GM12878 (cell line): ENCODE results near the gene SPRED3. TPM values are rescaled to one million over a fixed set of nuclear protein-coding genes. Genes with fewer than 3 reads are reported as not detected.
"Not testable (repeated sequence)": the region's sequence is repeated elsewhere in the genome, so short reads cannot be mapped to it uniquely, and the experiment has no call there.

Source experiments
- ATAC-seq: fragments of 200-7000 bp; cut with Tn5 transposase; 3 replicates; pipeline ENCODE4 v1.9.1; 2020; ENCODE audit warnings: mild to moderate bottlenecking, moderate library complexity
- BruUV-seq: library from RNA; stranded (reverse); fragments of 400-500 nt; replicated peaks from 2 replicates; lab custom pipeline; 2021; lab: Mats Ljungman, UMichigan
- CTCF ChIA-PET: fragments of 300-600 bp; sonication (Branson Sonifier 250); formaldehyde crosslinking; extraction: SDS; loops from one replicate; lab custom pipeline; 2021; ENCODE audit warnings: inconsistent platforms; lab: Yijun Ruan, JAX
- POLR2A ChIA-PET: fragments of 350-600 bp; formaldehyde crosslinking; extraction: SDS; loops from one replicate; lab custom pipeline; 2021; ENCODE audit warnings: inconsistent platforms; lab: Charles Lee
- RAD21 ChIA-PET: fragments of 300-600 bp; sonication (Branson Sonifier 250); formaldehyde crosslinking; loops from one replicate; lab custom pipeline; 2023; ENCODE audit warnings: antibody characterized with exemption; ENCODE audit not compliant: unreplicated experiment; lab: Charles Lee
- SMC1A ChIA-PET: fragments of 300-600 bp; sonication (Branson Sonifier 250); formaldehyde crosslinking; loops from one replicate; lab custom pipeline; 2023; ENCODE audit not compliant: unreplicated experiment, uncharacterized antibody; lab: Charles Lee
- DNase-seq: peaks from one replicate; pipeline ENCODE4 v3.0.0-alpha.2; 2011; ENCODE audit warnings: low read depth, low spot score
- FAIRE-seq: peaks from 3 replicates; lab custom pipeline; 2011; peaks lifted over from hg19 to GRCh38; lab: Jason Lieb, UNC
- H2AFZ ChIP-seq: 2 replicates; pipeline ENCODE4 v1.6.0; 2011; ENCODE audit warnings: low read depth, low read length, control low read depth; ENCODE audit not compliant: control insufficient read depth
- H3K27ac ChIP-seq: 2 replicates; pipeline ENCODE4 v1.5.1; 2011; ENCODE audit warnings: control low read depth; ENCODE audit not compliant: control insufficient read depth, insufficient read depth
- H3K27me3 ChIP-seq, 2 experiments: replicated peaks in 1 of 2; 2 replicates each; pipeline versions ENCODE4 v1.6.0 to v1.6.1; 2011; ENCODE audit warnings: low read length in 1 of 2; ENCODE audit not compliant: control insufficient read depth in 2 of 2, insufficient read depth in 2 of 2
- H3K36me3 ChIP-seq, 2 experiments: 2 replicates each; pipeline ENCODE4 v1.5.1; 2011; ENCODE audit warnings: low read length in 1 of 2; ENCODE audit not compliant: control insufficient read depth in 2 of 2, insufficient read depth in 2 of 2
- H3K4me1 ChIP-seq: 2 replicates; pipeline ENCODE4 v1.6.1; 2011; ENCODE audit warnings: mild to moderate bottlenecking, low read length, moderate library complexity, mixed read lengths; ENCODE audit not compliant: control insufficient read depth, insufficient read depth
- H3K4me2 ChIP-seq: 2 replicates; pipeline ENCODE4 v1.6.0; 2011; ENCODE audit warnings: control low read depth; ENCODE audit not compliant: control insufficient read depth, insufficient read depth
- H3K4me3 ChIP-seq: fragments of 200-600 bp; sonication (generic); 2 replicates; pipeline ENCODE4 v1.5.1; 2016
- H3K79me2 ChIP-seq: 2 replicates; pipeline ENCODE4 v1.6.0; 2011; ENCODE audit warnings: low read length; ENCODE audit not compliant: control insufficient read depth, insufficient read depth
- H3K9ac ChIP-seq: 2 replicates; pipeline ENCODE4 v1.8.0; 2011; ENCODE audit warnings: low read length, control low read depth, mixed read lengths; ENCODE audit not compliant: control insufficient read depth, insufficient read depth
- H3K9me3 ChIP-seq: replicated peaks from 3 replicates; pipeline ENCODE4 v1.5.1; 2011; ENCODE audit warnings: mild to moderate bottlenecking, low read length; ENCODE audit not compliant: control insufficient read depth, insufficient read depth
- H4K20me1 ChIP-seq: 2 replicates; pipeline ENCODE4 v1.6.0; 2011; ENCODE audit not compliant: control insufficient read depth, insufficient read depth
- ATF7 ChIP-seq: fragments of 450-650 bp; IDR thresholded peaks from 2 replicates; pipeline ENCODE4 v1.6.1; 2016; ENCODE audit warnings: low read depth, mild to moderate bottlenecking
- BCL3 ChIP-seq: IDR thresholded peaks from 2 replicates; pipeline ENCODE4 v1.6.1; 2011; ENCODE audit warnings: borderline replicate concordance, low read depth, mild to moderate bottlenecking, moderate library complexity, low read length; ENCODE audit not compliant: insufficient read depth, poor library complexity, severe bottlenecking
- BHLHE40 ChIP-seq, 2 experiments: fragments of 450-650 bp in 1 of 2; IDR thresholded peaks; 2 replicates each; pipeline ENCODE4 v1.6.1; 2011 to 2017; ENCODE audit warnings: low read depth in 2 of 2, borderline replicate concordance in 1 of 2, improper control_type of control experiment in 1 of 2, low read length in 1 of 2, mild to moderate bottlenecking in 1 of 2
- EP300 ChIP-seq, 2 experiments: fragments of 150-350 bp in 1 of 2; IDR thresholded peaks; 2 replicates each; pipeline ENCODE4 v1.6.1; 2011 to 2012; ENCODE audit warnings: low read depth in 2 of 2, low read length in 2 of 2, borderline replicate concordance in 1 of 2, improper control_type of control experiment in 1 of 2, inconsistent platforms in 1 of 2; ENCODE audit not compliant: control insufficient read depth in 1 of 2
- HDGF ChIP-seq: fragments of 450-650 bp; IDR thresholded peaks from 2 replicates; pipeline ENCODE4 v1.6.1; 2016; ENCODE audit warnings: antibody characterized with exemption
- IRF4 ChIP-seq: IDR thresholded peaks from 2 replicates; pipeline ENCODE4 v1.6.1; 2011; ENCODE audit warnings: low read depth, low read length
- MXI1 ChIP-seq: fragments of 150-350 bp; IDR thresholded peaks from 2 replicates; pipeline ENCODE4 v1.6.1; 2011; ENCODE audit warnings: low read depth, mild to moderate bottlenecking, inconsistent platforms, low read length, improper control_type of control experiment
- PKNOX1 ChIP-seq: fragments of 450-650 bp; IDR thresholded peaks from 2 replicates; pipeline ENCODE4 v1.6.1; 2016; ENCODE audit warnings: mild to moderate bottlenecking
- RELA ChIP-seq: fragments of 450-650 bp; IDR thresholded peaks from 2 replicates; pipeline ENCODE4 v1.8.0; 2014; ENCODE audit warnings: borderline replicate concordance; ENCODE audit not compliant: partially characterized antibody
- RELB ChIP-seq: fragments of 450-650 bp; IDR thresholded peaks from 2 replicates; pipeline ENCODE4 v1.6.1; 2017; ENCODE audit warnings: low read depth, mild to moderate bottlenecking, moderate library complexity
- SP1 ChIP-seq: IDR thresholded peaks from one replicate; pipeline ENCODE4 v1.6.1; 2011; ENCODE audit warnings: low read depth, low read length
- TCF12 ChIP-seq: IDR thresholded peaks from 2 replicates; pipeline ENCODE4 v1.6.1; 2011; ENCODE audit warnings: low read depth, mild to moderate bottlenecking, low read length
- ZNF687 ChIP-seq: fragments of 450-650 bp; IDR thresholded peaks from 2 replicates; pipeline ENCODE4 v1.6.1; 2017; ENCODE audit warnings: mild to moderate bottlenecking, moderate library complexity
- WGBS: methylation state at CpG from one replicate; pipeline ENCODE4 v1.1.6; 2016; ENCODE audit warnings: low lambda C conversion rate; ENCODE audit not compliant: insufficient replicate concordance, insufficient coverage; ENCODE audit errors: missing lambda C conversion rate; 5-methylcytosine and 5-hydroxymethylcytosine counted together
- in situ Hi-C: fragments of 300-500 bp; cut with MboI; formaldehyde crosslinking; loops from 9 replicates; pipeline ENCODE4 v1.14.3; 2018; ENCODE audit warnings: mixed read lengths
- intact Hi-C: fragments of 100-400 bp; cut with micrococcal nuclease; formaldehyde crosslinking; loops from one replicate; pipeline ENCODE4 v1.14.2; 2022; ENCODE audit not compliant: unreplicated experiment
- polyA plus RNA-seq, 11 experiments: library from polyadenylated mRNA; depleted of rRNA in 4 of 11; unstranded in 6 of 11; stranded (reverse) in 5 of 11; fragments of >200 nt; fragmentation: Nextera tagmentation in 4 of 11; fragmentation: Illumina TruSeq in 1 of 11; extraction: Ambion mirVana in 4 of 11; extraction: Trizol in 1 of 11; gene quantifications; 1 replicate in 1 of 11; 2 replicates in 10 of 11; pipeline versions ENCODE4 v1.2.1 to v1.2.3, GENCODE V29; 2011 to 2016; ENCODE audit warnings: inconsistent platforms in 2 of 11, missing spikeins in 2 of 11, low read depth in 1 of 11
- total RNA-seq, 4 experiments: library from RNA; depleted of rRNA in 3 of 4; stranded (reverse); fragments of >200 nt in 3 of 4; fragmentation: Illumina TruSeq in 1 of 4; extraction: Trizol in 1 of 4; gene quantifications; 2 replicates each; pipeline versions ENCODE4 v1.2.1 to v1.2.3, GENCODE V29; 2013 to 2021

The SPRED3 gene
- total and polyA plus RNA-seq, 10 of the 15 experiments (the other 5 are each of a cell fraction or from before 2014, with no cell fraction given), result 0.09 to 1.5 (median 0.31) TPM; not detected in 2

- peak overlapping the region; percentile 19 for H3K4me2 ChIP-seq
- SMC1A ChIA-PET, result interaction anchor here (3.7 kb wide), 1 partner anchor 23 kb away, joined by 17 read pairs; the partner anchor contains the start of gene FAM98C
- FAIRE-seq (peak; percentile 78), ATAC-seq (peak; percentile 89), DNase-seq (peak; percentile 55)
- BruUV-seq, H3K9me3 ChIP-seq, intact Hi-C loops, H4K20me1 ChIP-seq, in situ Hi-C loops, H3K27ac ChIP-seq, H3K4me3 ChIP-seq, H3K36me3 ChIP-seq, H3K79me2 ChIP-seq, H3K27me3 ChIP-seq: not testable (repeated sequence)
- peaks cover 16% of the 10 kb centered on the region for H3K4me1 ChIP-seq
- H2AFZ ChIP-seq, result peak overlapping the region; percentile 64
- 3% methylated on average over 17 of the region's 17 CpGs for WGBS
- CTCF ChIA-PET, result interaction anchor here (0.7 to 1.0 kb wide), 2 partner anchors 25 to 27 kb away, joined by 3 read pairs; partner anchors contain the start of gene FAM98C
- peak overlapping the region; percentile 25 for H3K9ac ChIP-seq
- POLR2A ChIA-PET, result interaction anchor here (0.6 to 0.7 kb wide), 2 partner anchors 502 to 1513 kb away, joined by 3 to 4 read pairs; no protein-coding TSS in a partner anchor
- RAD21 ChIA-PET, result interaction anchor here (0.8 kb wide), 1 partner anchor 404 kb away, joined by 3 read pairs; the partner anchor contains the start of gene ECH1
- TF ChIP-seq RELB, result peak; percentile 81; the same call in 1 of the 2 replicates
- 0 out of 2 replicates have a peak, but pooled peaks have one; percentile 50 for TF ChIP-seq MXI1
- TF ChIP-seq SP1, result peak; percentile 26
- TF ChIP-seq ZNF687, result peak; percentile 57; the same call in 1 of the 2 replicates
- TF ChIP-seq TCF12, result 0 out of 2 replicates have a peak, but pooled peaks have one; percentile 4
- peak; percentile 62; the same call in 1 of the 2 replicates for TF ChIP-seq HDGF
- peak; percentile 52 for TF ChIP-seq RELA
- TF ChIP-seq PKNOX1, result peak; percentile 24; the same call in 1 of the 2 replicates
- TF ChIP-seq BHLHE40 (IDR thresholded peaks at IDR 0.05; ENCODE audit: borderline replicate concordance in 1 of 2, low read depth in 2 of 2, low read length in 1 of 2), result peak; percentile 21 to 28; a peak in 1 of 4 replicates
- TF ChIP-seq BCL3, result peak; percentile 72
- TF ChIP-seq EP300 (IDR thresholded peaks at IDR 0.05; ENCODE audit: borderline replicate concordance in 1 of 2, control insufficient read depth in 1 of 2, low read depth in 2 of 2, low read length in 2 of 2), result peak in 1 of 2 experiments; percentile 76; a peak in 2 of 4 replicates
- TF ChIP-seq IRF4, result peak; percentile 56; the same call in 1 of the 2 replicates
- TF ChIP-seq ATF7, result peak; percentile 63
Observed at GRCh38 chr19:38427035-38427677, 38.7 kb downstream of the SPRED3 start.
